KMS-11 (cell line): ENCODE results near the gene KRTAP10-9.
"Not testable (repeated sequence)": the region's sequence is repeated elsewhere in the genome, so short reads cannot be mapped to it uniquely, and the experiment has no call there.

ENCODE experiments used
- H2AFZ ChIP-seq: fragments of 200-600 bp; sonication (generic); 2 replicates; pipeline ENCODE4 v1.6.1; 2016; ENCODE audit warnings: antibody characterized with exemption, mixed run types, low read depth
- H3K27ac ChIP-seq: fragments of 200-600 bp; sonication (generic); 2 replicates; pipeline ENCODE4 v1.6.1; 2016; ENCODE audit warnings: mild to moderate bottlenecking, mixed run types
- H3K27me3 ChIP-seq: fragments of 200-600 bp; sonication (generic); 2 replicates; pipeline ENCODE4 v1.6.1; 2017; ENCODE audit warnings: mild to moderate bottlenecking, low read depth, mixed run types, moderate library complexity; ENCODE audit not compliant: insufficient read depth
- H3K36me3 ChIP-seq: fragments of 200-600 bp; sonication (generic); 2 replicates; pipeline ENCODE4 v1.6.1; 2017; ENCODE audit warnings: mild to moderate bottlenecking, mixed run types; ENCODE audit not compliant: insufficient read depth
- H3K4me1 ChIP-seq: fragments of 200-600 bp; sonication (generic); 2 replicates; pipeline ENCODE4 v1.6.1; 2016; ENCODE audit warnings: mild to moderate bottlenecking, low read depth, mixed run types; ENCODE audit not compliant: poor library complexity, severe bottlenecking
- H3K4me2 ChIP-seq: fragments of 200-600 bp; sonication (generic); 2 replicates; pipeline ENCODE4 v1.7.0; 2016; ENCODE audit warnings: mild to moderate bottlenecking, mixed run types
- H3K4me3 ChIP-seq: fragments of 200-600 bp; sonication (generic); IDR thresholded peaks from 2 replicates; pipeline ENCODE4 v1.6.1; 2017; ENCODE audit warnings: low read depth, low read length, mixed read lengths; ENCODE audit not compliant: insufficient read depth
- H3K79me2 ChIP-seq: fragments of 200-600 bp; sonication (generic); 2 replicates; pipeline ENCODE4 v1.6.1; 2016; ENCODE audit warnings: low read depth, mixed run types; ENCODE audit not compliant: insufficient read depth
- H3K9ac ChIP-seq: fragments of 200-600 bp; sonication (generic); 2 replicates; pipeline ENCODE4 v1.6.1; 2016; ENCODE audit warnings: mild to moderate bottlenecking, mixed run types
- H4K20me1 ChIP-seq: fragments of 200-600 bp; sonication (generic); 2 replicates; pipeline ENCODE4 v1.6.1; 2016; ENCODE audit warnings: mild to moderate bottlenecking, mixed run types; ENCODE audit not compliant: insufficient read depth
- CTCF ChIP-seq: fragments of 200-600 bp; sonication (generic); conservative IDR thresholded peaks from 2 replicates; pipeline ENCODE4 v1.6.1; 2017; ENCODE audit warnings: low read depth, mild to moderate bottlenecking, antibody characterized with exemption, low read length, moderate library complexity, mixed read lengths

The KRTAP10-9 gene

GRCh38 chr21:44639331-44639655 is 12.4 kb downstream of the KRTAP10-9 start:
- no peaks in the 10 kb centered on the region for H3K79me2 ChIP-seq
- H3K36me3 ChIP-seq, result no peaks in the 10 kb centered on the region
- H3K4me3 ChIP-seq, result no peak overlapping the region
- no peaks in the 10 kb centered on the region for H4K20me1 ChIP-seq
- H3K9ac ChIP-seq, result no peak overlapping the region
- peaks cover 34% of the 10 kb centered on the region; the same call in 1 of the 2 replicates for H3K27me3 ChIP-seq
- TF ChIP-seq CTCF, result no peak
- H3K4me1 ChIP-seq, result no peaks in the 10 kb centered on the region
- no peak overlapping the region for H3K4me2 ChIP-seq
- H2AFZ ChIP-seq, result no peak overlapping the region
- no peak overlapping the region for H3K27ac ChIP-seq

GRCh38 chr21:44640761-44641160 is 13.9 kb downstream of the KRTAP10-9 start:
- Histone ChIP-seq H3K9ac (no peak overlapping the region), H3K4me1 (no peaks in the 10 kb centered on the region), H4K20me1 (no peaks in the 10 kb centered on the region), H2AFZ (no peak overlapping the region), H3K4me3 (no peak overlapping the region), H3K4me2 (no peak overlapping the region), H3K27ac (no peak overlapping the region), H3K27me3 (peaks cover 47% of the 10 kb centered on the region; the same call in 1 of the 2 replicates), H3K79me2 (no peaks in the 10 kb centered on the region), H3K36me3 (no peaks in the 10 kb centered on the region)
- no peak for TF ChIP-seq CTCF

- Histone ChIP-seq H3K27me3 (peaks cover 69% of the 10 kb centered on the region), H3K4me3 (no peak overlapping the region), H3K9ac (no peak overlapping the region), H3K36me3 (no peaks in the 10 kb centered on the region), H3K4me2 (no peak overlapping the region), H2AFZ (no peak overlapping the region), H3K79me2 (no peaks in the 10 kb centered on the region), H3K4me1 (no peaks in the 10 kb centered on the region), H4K20me1 (no peaks in the 10 kb centered on the region), H3K27ac (no peak overlapping the region)
- no peak for TF ChIP-seq CTCF
These were observed 16.9 kb downstream of the KRTAP10-9 start for GRCh38 chr21:44643741-44644310.

GRCh38 chr21:44644878-44645277 is 18.0 kb downstream of the KRTAP10-9 start:
- Histone ChIP-seq H3K27me3 (peaks cover 73% of the 10 kb centered on the region), H3K4me3 (no peak overlapping the region), H2AFZ (no peak overlapping the region)

GRCh38 chr21:44646366-44647221 is 19.7 kb downstream of the KRTAP10-9 start, which contains the start of gene KRTAP10-11:
KRTAP10-11 (plus strand) TSS chr21:44646414; CDS start chr21:44646459, 45 bp downstream.
- not testable (repeated sequence) for H3K36me3 ChIP-seq, H3K9ac ChIP-seq

More at GRCh38 chr21:44644878-44645277, 18.0 kb downstream of the KRTAP10-9 start:
- Histone ChIP-seq H3K79me2 (no peaks in the 10 kb centered on the region), H3K4me1 (no peaks in the 10 kb centered on the region), H3K36me3 (no peaks in the 10 kb centered on the region), H3K9ac (no peak overlapping the region), H3K4me2 (no peak overlapping the region), H3K27ac (no peak overlapping the region), H4K20me1 (no peaks in the 10 kb centered on the region)
- TF ChIP-seq CTCF, result no peak

More at GRCh38 chr21:44646366-44647221, 19.7 kb downstream of the KRTAP10-9 start, which contains the start of gene KRTAP10-11:
- H3K4me1 ChIP-seq, H3K27ac ChIP-seq, H3K4me3 ChIP-seq, H3K4me2 ChIP-seq, H3K79me2 ChIP-seq, H4K20me1 ChIP-seq, H2AFZ ChIP-seq: not testable (repeated sequence)
- peaks cover 82% of the 10 kb centered on the region for H3K27me3 ChIP-seq
